ENCODE measurements around the gene THSD4.

Gene THSD4

GRCh38 chr15:71272932-71273331 is 157.7 kb downstream of the THSD4 start:
- DNase-seq = no peak

GRCh38 chr15:71273731-71274447 is 158.6 kb downstream of the THSD4 start:
- DNase-seq = no peak

- no peak for DNase-seq
These were observed 159.2 kb downstream of the THSD4 start for GRCh38 chr15:71274448-71274798.

- no peak for DNase-seq
These were observed 159.8 kb downstream of the THSD4 start for GRCh38 chr15:71275098-71275497.

- DNase-seq = no peak
These were observed 160.5 kb downstream of the THSD4 start for GRCh38 chr15:71275566-71276335.

GRCh38 chr15:71276336-71276665 is 161.0 kb downstream of the THSD4 start:
- no peak for DNase-seq

- no peak for DNase-seq
These were observed 163.9 kb downstream of the THSD4 start for GRCh38 chr15:71278989-71279756.

- no peak for DNase-seq
These were observed 164.5 kb downstream of the THSD4 start for GRCh38 chr15:71279757-71280141.

GRCh38 chr15:71280206-71280605 is 164.9 kb downstream of the THSD4 start:
- no peak for DNase-seq

- no peak for DNase-seq
These were observed 166.0 kb downstream of the THSD4 start for GRCh38 chr15:71281256-71281655.

GRCh38 chr15:71282076-71282475 is 166.8 kb downstream of the THSD4 start:
- DNase-seq = no peak

- no peak for DNase-seq
These were observed 173.2 kb downstream of the THSD4 start for GRCh38 chr15:71288348-71288955.

GRCh38 chr15:71290002-71290401 is 174.7 kb downstream of the THSD4 start:
- no peak for DNase-seq

- DNase-seq = no peak
These were observed 175.8 kb downstream of the THSD4 start for GRCh38 chr15:71290881-71291635.

- DNase-seq = peak; percentile 19
These were observed 176.5 kb downstream of the THSD4 start for GRCh38 chr15:71291723-71292122.

- no peak for DNase-seq
These were observed 178.5 kb downstream of the THSD4 start for GRCh38 chr15:71293723-71294122.

- DNase-seq = no peak
These were observed 179.1 kb downstream of the THSD4 start for GRCh38 chr15:71294251-71294910.

- peak; percentile 5 for DNase-seq
These were observed 179.8 kb downstream of the THSD4 start for GRCh38 chr15:71294911-71295602.

GRCh38 chr15:71295603-71296314 is 180.5 kb downstream of the THSD4 start:
- DNase-seq = no peak

GRCh38 chr15:71296315-71296679 is 181.0 kb downstream of the THSD4 start:
- no peak for DNase-seq

Measured in activated CD4-positive, alpha-beta T cell treated with anti-CD3 and anti-CD28 coated beads, Interleukin-10, Interleukin-2, amounts not matched to agents 100 ng/mL and 50 ng/mL, durations not matched to agents 16 hours and 8 hours (primary cell).